Measurements from ENCODE around the gene PSEN1.

Gene PSEN1

DNA sequence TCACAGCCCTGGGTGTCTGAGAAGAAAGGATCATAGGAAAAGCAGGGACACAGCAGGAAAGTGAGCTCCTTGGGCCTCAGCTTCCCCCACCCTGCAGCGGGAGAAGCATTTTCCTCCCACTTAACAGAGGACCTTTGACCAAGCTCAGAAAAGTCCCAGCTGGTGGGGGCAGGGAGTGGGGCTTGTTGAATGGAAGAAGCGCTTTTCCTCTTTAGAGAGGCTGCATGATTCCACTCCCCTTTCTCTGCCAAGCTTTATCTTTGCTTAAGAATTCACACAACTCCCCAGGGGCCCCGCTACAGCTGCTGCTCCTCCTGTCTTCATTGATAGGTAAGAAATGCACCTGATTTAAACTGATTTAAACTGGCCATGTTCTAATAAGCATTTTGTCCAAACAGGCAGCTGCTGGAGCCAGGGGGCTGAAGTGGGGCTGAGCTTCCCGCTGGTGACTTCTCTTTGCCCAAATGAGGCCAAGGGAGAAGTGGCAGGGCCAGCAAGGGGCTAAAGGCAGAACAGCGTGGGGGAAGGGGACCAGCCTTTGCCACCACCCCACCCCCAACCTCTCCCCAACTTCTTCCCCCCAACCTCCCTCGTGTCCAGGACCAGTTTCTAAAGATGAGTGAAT, 99.3 kb downstream of the PSEN1 start:
- TF ChIP-seq ZFX (IDR thresholded peaks at IDR 0.05; ENCODE audit: borderline replicate concordance), result no peak
- TF ChIP-seq, protein P1, sequence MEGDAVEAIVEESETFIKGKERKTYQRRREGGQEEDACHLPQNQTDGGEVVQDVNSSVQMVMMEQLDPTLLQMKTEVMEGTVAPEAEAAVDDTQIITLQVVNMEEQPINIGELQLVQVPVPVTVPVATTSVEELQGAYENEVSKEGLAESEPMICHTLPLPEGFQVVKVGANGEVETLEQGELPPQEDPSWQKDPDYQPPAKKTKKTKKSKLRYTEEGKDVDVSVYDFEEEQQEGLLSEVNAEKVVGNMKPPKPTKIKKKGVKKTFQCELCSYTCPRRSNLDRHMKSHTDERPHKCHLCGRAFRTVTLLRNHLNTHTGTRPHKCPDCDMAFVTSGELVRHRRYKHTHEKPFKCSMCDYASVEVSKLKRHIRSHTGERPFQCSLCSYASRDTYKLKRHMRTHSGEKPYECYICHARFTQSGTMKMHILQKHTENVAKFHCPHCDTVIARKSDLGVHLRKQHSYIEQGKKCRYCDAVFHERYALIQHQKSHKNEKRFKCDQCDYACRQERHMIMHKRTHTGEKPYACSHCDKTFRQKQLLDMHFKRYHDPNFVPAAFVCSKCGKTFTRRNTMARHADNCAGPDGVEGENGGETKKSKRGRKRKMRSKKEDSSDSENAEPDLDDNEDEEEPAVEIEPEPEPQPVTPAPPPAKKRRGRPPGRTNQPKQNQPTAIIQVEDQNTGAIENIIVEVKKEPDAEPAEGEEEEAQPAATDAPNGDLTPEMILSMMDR (IDR thresholded peaks at IDR 0.05), result no peak
- H3K27ac ChIP-seq, result no peak overlapping the region

DNA sequence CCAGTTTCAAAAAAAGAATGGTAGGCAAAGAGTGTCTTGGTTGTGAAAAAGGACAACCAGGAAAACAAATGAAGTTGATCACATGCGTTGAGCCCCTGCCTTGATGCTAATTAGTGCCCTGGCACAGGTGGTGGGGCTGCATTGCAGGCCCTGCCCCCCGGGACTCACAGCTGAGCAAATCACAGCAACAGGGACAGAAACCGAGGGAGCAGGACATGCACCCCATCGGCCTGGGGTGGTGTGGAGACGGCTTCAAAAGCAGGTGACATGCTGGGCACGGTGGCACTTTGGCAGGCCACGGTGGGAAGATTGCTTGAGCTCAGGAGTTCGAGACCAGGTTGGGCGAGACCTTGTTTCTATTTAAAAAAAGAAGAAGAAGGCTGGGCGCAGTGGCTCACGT, 99.8 kb downstream of the PSEN1 start:
- H3K27ac ChIP-seq, result no peak overlapping the region
- TF ChIP-seq, protein P1 (IDR thresholded peaks at IDR 0.05), result no peak
- no peak for TF ChIP-seq ZFX (IDR thresholded peaks at IDR 0.05; ENCODE audit: borderline replicate concordance)

- no peak overlapping the region for H3K27ac ChIP-seq
- TF ChIP-seq ZFX (IDR thresholded peaks at IDR 0.05; ENCODE audit: borderline replicate concordance), result no peak
- TF ChIP-seq, protein P1 (IDR thresholded peaks at IDR 0.05), result no peak
Observed at GRCh38 chr14:73236752-73237218, 100.5 kb downstream of the PSEN1 start.

DNA sequence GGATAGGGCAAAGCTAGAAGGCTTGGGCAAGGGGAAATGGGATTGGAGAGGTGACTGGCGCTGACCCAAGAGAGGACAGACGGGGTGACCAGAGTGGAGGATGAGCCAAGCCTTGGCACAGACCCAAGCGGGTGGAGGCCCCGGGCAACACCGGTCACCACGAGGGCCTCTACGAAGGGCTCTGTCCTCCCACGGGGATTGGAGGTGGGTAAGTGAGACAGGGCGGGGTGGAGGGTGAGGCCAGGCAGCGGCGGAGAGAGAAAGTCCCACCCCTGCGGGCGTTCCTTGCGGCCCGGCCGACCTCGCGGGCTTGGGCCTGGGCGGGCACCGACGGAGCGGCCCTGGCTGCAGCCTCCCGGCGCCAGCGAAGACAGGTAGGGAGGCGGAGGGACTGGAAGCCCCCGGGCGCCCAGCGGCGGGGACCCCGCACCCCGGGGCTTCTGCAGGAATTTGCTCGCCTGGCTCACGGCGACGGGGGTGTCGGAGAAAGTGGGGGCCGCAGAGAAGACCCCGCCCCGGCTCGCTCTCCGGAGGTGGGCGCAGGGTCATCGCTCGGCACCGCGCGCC, 101.0 kb downstream of the PSEN1 start, which contains the start of gene PAPLN:
Gene PAPLN (plus strand): TSS at position 288 of the 567 bp plus-strand sequence. CDS start 2,273 bp downstream, outside the sequence.
- H3K27ac ChIP-seq, result no peak within 1 kb of the TSS
- TF ChIP-seq ZFX (IDR thresholded peaks at IDR 0.05; ENCODE audit: borderline replicate concordance), result no peak
- TF ChIP-seq, protein P1 (IDR thresholded peaks at IDR 0.05), result no peak

DNA sequence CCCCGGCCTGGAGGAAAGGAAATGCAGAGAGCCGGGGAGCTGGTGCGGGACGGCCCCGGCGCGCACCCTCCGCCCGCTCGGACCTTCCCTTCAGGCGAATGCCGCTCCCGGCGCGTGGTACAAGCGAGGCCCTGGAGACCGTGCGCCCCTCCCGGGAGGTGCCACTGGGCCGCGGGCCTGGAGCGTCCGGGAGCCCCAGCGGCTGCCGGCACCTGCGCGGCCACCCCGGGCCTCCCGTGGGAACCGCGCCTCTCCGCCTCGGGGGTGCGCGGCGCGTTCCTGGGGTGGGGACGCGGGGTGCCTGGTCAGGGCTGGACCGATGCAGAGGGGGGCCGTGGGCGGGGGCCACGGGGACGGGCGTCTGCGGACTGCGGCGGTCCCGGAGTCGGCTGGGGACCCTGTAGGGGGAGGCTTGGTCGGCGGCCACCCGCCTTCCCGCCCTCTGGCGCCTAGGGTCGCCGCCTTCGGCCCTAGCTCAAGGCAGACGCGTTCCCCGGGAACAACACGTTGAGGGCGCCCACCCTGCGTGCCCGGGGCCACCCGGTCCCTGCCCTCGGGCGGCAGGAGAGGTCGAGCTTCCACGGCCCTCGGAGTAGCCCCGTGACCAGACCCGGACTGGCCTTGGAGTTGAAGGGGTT, 101.6 kb downstream of the PSEN1 start:
- TF ChIP-seq, protein P1 (IDR thresholded peaks at IDR 0.05), result no peak
- no peak for TF ChIP-seq ZFX (IDR thresholded peaks at IDR 0.05; ENCODE audit: borderline replicate concordance)
- H3K27ac ChIP-seq, result no peak overlapping the region

DNA sequence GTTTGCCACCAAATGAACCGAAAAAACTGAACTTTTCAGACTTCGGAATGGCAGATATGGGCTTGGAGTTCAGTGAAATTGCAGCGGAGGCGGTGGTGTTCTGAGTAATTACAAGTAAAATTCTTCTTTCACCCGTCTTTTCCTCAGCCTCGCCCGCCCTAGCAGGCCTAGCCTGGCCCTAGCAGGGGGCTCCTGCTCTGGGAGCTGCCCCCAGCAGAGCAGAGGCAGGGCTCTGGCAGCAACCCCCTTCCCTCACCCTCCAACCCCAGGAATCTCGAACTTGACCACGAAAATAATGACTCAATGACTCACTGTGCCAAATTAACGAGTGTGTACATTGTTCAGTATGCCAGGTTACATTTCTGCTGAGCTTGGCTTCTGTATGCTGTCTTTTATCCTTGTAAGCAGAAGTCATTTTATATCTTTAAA, 102.1 kb downstream of the PSEN1 start:
- TF ChIP-seq, protein P1 (IDR thresholded peaks at IDR 0.05), result no peak
- no peak for TF ChIP-seq ZFX (IDR thresholded peaks at IDR 0.05; ENCODE audit: borderline replicate concordance)
- no peak overlapping the region for H3K27ac ChIP-seq

DNA sequence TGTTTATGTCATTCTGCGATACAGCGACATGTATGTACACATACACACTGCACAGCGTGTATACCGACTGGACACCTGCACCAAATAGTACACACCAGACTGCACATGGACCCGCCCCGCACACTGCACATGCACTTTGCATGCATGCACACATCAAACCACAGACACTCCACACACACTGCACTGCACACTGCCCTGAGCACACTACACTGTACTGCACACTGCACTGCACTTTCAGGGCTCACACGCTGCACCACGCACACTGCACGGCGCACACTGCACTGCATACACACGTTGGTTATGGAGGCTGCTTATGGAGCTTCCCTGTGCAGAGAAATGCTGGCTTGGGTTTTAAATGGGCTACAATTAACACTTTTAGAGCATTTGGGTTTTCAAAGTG, 102.6 kb downstream of the PSEN1 start:
- no peak overlapping the region for H3K27ac ChIP-seq

More for the DNA sequence above, 102.6 kb downstream of the PSEN1 start:
- TF ChIP-seq, protein P1 (IDR thresholded peaks at IDR 0.05), result no peak
- no peak for TF ChIP-seq ZFX (IDR thresholded peaks at IDR 0.05; ENCODE audit: borderline replicate concordance)

Data from 22Rv1 (cell line).